HG03558 (cell line): ENCODE results near the gene TMEM238.
"Not testable (repeated sequence)": the region's sequence is repeated elsewhere in the genome, so short reads cannot be mapped to it uniquely, and the experiment has no call there.

Experiments used
- ATAC-seq: cut with Tn5 transposase; IDR thresholded peaks from one replicate; pipeline ENCODE4 v1.9.1; 2021; ENCODE audit warnings: moderate number of reproducible peaks; ENCODE audit not compliant: unreplicated experiment; ENCODE audit errors: extremely low read depth

Gene TMEM238

GRCh38 chr19:55384131-55384919, at the start of gene TMEM238:
Gene TMEM238 (minus strand): TSS chr19:55384292. CDS start chr19:55384259, 33 bp downstream.
- no peak for ATAC-seq

GRCh38 chr19:55433292-55433691, 49.2 kb upstream of the TMEM238 start:
- ATAC-seq = no peak

- ATAC-seq = no peak
These were observed 48.3 kb upstream of the TMEM238 start for GRCh38 chr19:55432241-55432959.

GRCh38 chr19:55431183-55431582, 47.1 kb upstream of the TMEM238 start:
- no peak for ATAC-seq

GRCh38 chr19:55426042-55426441, 42.0 kb upstream of the TMEM238 start:
- ATAC-seq = no peak

GRCh38 chr19:55424518-55424917, 40.4 kb upstream of the TMEM238 start:
- ATAC-seq = no peak

GRCh38 chr19:55423225-55424005, 39.3 kb upstream of the TMEM238 start:
- no peak for ATAC-seq

GRCh38 chr19:55421281-55421680, 37.2 kb upstream of the TMEM238 start:
- ATAC-seq = not testable (repeated sequence)

GRCh38 chr19:55419624-55420236, 35.6 kb upstream of the TMEM238 start:
- no peak for ATAC-seq

GRCh38 chr19:55419103-55419502, 35.0 kb upstream of the TMEM238 start:
- no peak for ATAC-seq

- ATAC-seq = no peak
These were observed 34.1 kb upstream of the TMEM238 start for GRCh38 chr19:55418185-55418584.

GRCh38 chr19:55410168-55410567, 26.1 kb upstream of the TMEM238 start:
- no peak for ATAC-seq

- not testable (repeated sequence) for ATAC-seq
These were observed 25.1 kb upstream of the TMEM238 start for GRCh38 chr19:55409179-55409578.

GRCh38 chr19:55408533-55408872, 24.4 kb upstream of the TMEM238 start:
- ATAC-seq = no peak

GRCh38 chr19:55407800-55408532, 23.9 kb upstream of the TMEM238 start:
- peak; percentile 45 for ATAC-seq

- ATAC-seq = not testable (repeated sequence)
These were observed 23.4 kb upstream of the TMEM238 start, which contains the start of gene UBE2S for GRCh38 chr19:55407550-55407799. Gene UBE2S (minus strand): TSS chr19:55407788. CDS start chr19:55407589, 199 bp downstream.

GRCh38 chr19:55406826-55407549, 22.9 kb upstream of the TMEM238 start:
- ATAC-seq = peak; percentile 9

GRCh38 chr19:55406091-55406825, 22.2 kb upstream of the TMEM238 start:
- ATAC-seq = no peak

GRCh38 chr19:55405638-55406037, 21.5 kb upstream of the TMEM238 start:
- ATAC-seq = no peak
